ENCODE measurements around the gene RNASE11. TPM values are rescaled to one million over a fixed set of nuclear protein-coding genes. Genes with fewer than 3 reads are reported as not detected.

RNASE11 gene
- total RNA-seq, 1 experiment from 2014 or later: not detected

- no peak for TF ChIP-seq CTCF (conservative IDR thresholded peaks at IDR 0.05; ENCODE audit: low read depth, low read length)
- TF ChIP-seq EZH2 (IDR thresholded peaks at IDR 0.05; ENCODE audit: borderline replicate concordance, low read depth, low read length, poor library complexity, severe bottlenecking): no peak
- Histone ChIP-seq H3K27ac (ENCODE audit: low read depth, low read length, poor library complexity, severe bottlenecking) (no peak within 1 kb of the TSS), H3K27me3 (replicated peaks; ENCODE audit: insufficient read depth, low read depth, low read length, poor library complexity) (no peaks in the 10 kb centered on the region), H3K4me1 (ENCODE audit: insufficient read depth, low read length, poor library complexity, severe bottlenecking) (no peaks in the 10 kb centered on the region), H3K4me3 (ENCODE audit: low read depth, low read length, poor library complexity, severe bottlenecking) (no peak within 1 kb of the TSS), H3K9me3 (ENCODE audit: low read depth, low read length, poor library complexity, severe bottlenecking) (no peaks in the 10 kb centered on the region), H3K36me3 (ENCODE audit: insufficient read depth, low read length, poor library complexity, severe bottlenecking) (no peaks in the 10 kb centered on the region)
- DNase-seq (ENCODE audit: low spot score): no peak
- no TSS peak for BruUV-seq (replicated peaks)
- ChIA-PET CTCF (no interaction called here), POLR2A (ENCODE audit: low non-redundant PET) (no interaction called here)
- intact Hi-C loops (cut with micrococcal nuclease; ENCODE audit: unreplicated experiment): no loop called here
Observed at GRCh38 chr14:20560961-20561360, 26.8 kb downstream of the RNASE11 start, which contains the start of gene RNASE9. Gene RNASE9 (minus strand): TSS chr14:20561047.

- TF ChIP-seq CTCF (conservative IDR thresholded peaks at IDR 0.05; ENCODE audit: low read depth, low read length) (no peak), EZH2 (IDR thresholded peaks at IDR 0.05; ENCODE audit: borderline replicate concordance, low read depth, low read length, poor library complexity, severe bottlenecking) (no peak)
- H3K36me3 ChIP-seq (ENCODE audit: insufficient read depth, low read length, poor library complexity, severe bottlenecking): no peaks in the 10 kb centered on the region
- intact Hi-C loops (cut with micrococcal nuclease; ENCODE audit: unreplicated experiment): no loop called here
- H3K4me3 ChIP-seq (ENCODE audit: low read depth, low read length, poor library complexity, severe bottlenecking): no peak overlapping the region
- CTCF ChIA-PET: no interaction called here
- no peaks in the 10 kb centered on the region for H3K4me1 ChIP-seq (ENCODE audit: insufficient read depth, low read length, poor library complexity, severe bottlenecking)
- H3K27me3 ChIP-seq (replicated peaks; ENCODE audit: insufficient read depth, low read depth, low read length, poor library complexity): no peaks in the 10 kb centered on the region
- no peaks in the 10 kb centered on the region for H3K9me3 ChIP-seq (ENCODE audit: low read depth, low read length, poor library complexity, severe bottlenecking)
- H3K27ac ChIP-seq (ENCODE audit: low read depth, low read length, poor library complexity, severe bottlenecking): no peak overlapping the region
- DNase-seq (ENCODE audit: low spot score): no peak
- no TSS peak for BruUV-seq (replicated peaks)
- POLR2A ChIA-PET (ENCODE audit: low non-redundant PET): no interaction called here
Observed at GRCh38 chr14:20559461-20559904, 28.3 kb downstream of the RNASE11 start.

GRCh38 chr14:20557212-20557542 is 30.6 kb downstream of the RNASE11 start:
- POLR2A ChIA-PET (ENCODE audit: low non-redundant PET): no interaction called here
- intact Hi-C loops (cut with micrococcal nuclease; ENCODE audit: unreplicated experiment): no loop called here
- TF ChIP-seq EZH2 (IDR thresholded peaks at IDR 0.05; ENCODE audit: borderline replicate concordance, low read depth, low read length, poor library complexity, severe bottlenecking) (no peak), CTCF (conservative IDR thresholded peaks at IDR 0.05; ENCODE audit: low read depth, low read length) (no peak)
- Histone ChIP-seq H3K36me3 (ENCODE audit: insufficient read depth, low read length, poor library complexity, severe bottlenecking) (no peaks in the 10 kb centered on the region), H3K4me1 (ENCODE audit: insufficient read depth, low read length, poor library complexity, severe bottlenecking) (no peaks in the 10 kb centered on the region), H3K27ac (ENCODE audit: low read depth, low read length, poor library complexity, severe bottlenecking) (no peak overlapping the region), H3K4me3 (ENCODE audit: low read depth, low read length, poor library complexity, severe bottlenecking) (no peak overlapping the region), H3K27me3 (replicated peaks; ENCODE audit: insufficient read depth, low read depth, low read length, poor library complexity) (no peaks in the 10 kb centered on the region), H3K9me3 (ENCODE audit: low read depth, low read length, poor library complexity, severe bottlenecking) (no peaks in the 10 kb centered on the region)
- DNase-seq (ENCODE audit: low spot score): no peak
- BruUV-seq (replicated peaks): no TSS peak
- CTCF ChIA-PET: no interaction called here

Measured in A673 (cell line).